H9 (cell line): ENCODE data around the gene CHRM5. TPM values are rescaled to one million over a fixed set of nuclear protein-coding genes. Genes with fewer than 3 reads are reported as not detected.

Experiments used
- DNase-seq: peaks from one replicate; pipeline ENCODE4 v3.0.0-alpha.2; 2017
- H2AFZ ChIP-seq: one replicate; pipeline ENCODE4 v1.6.1; 2013; ENCODE audit warnings: mild to moderate bottlenecking, low read length, control low read depth, moderate library complexity
- H2AK5ac ChIP-seq: 2 replicates; pipeline ENCODE4 v1.6.1; 2013; ENCODE audit warnings: low read length, control low read depth, mixed read lengths; ENCODE audit not compliant: insufficient read length
- H2BK120ac ChIP-seq: one replicate; pipeline ENCODE4 v1.6.1; 2013; ENCODE audit warnings: low read depth, mild to moderate bottlenecking, low read length, control low read depth, inconsistent platforms; ENCODE audit not compliant: poor library complexity, severe bottlenecking
- H2BK12ac ChIP-seq: 2 replicates; pipeline ENCODE4 v1.6.1; 2013; ENCODE audit warnings: low read length, control low read depth, mixed read lengths, low read depth; ENCODE audit not compliant: insufficient read length
- H2BK15ac ChIP-seq: 2 replicates; pipeline ENCODE4 v1.6.1; 2013; ENCODE audit warnings: low read depth, low read length, control low read depth
- H2BK20ac ChIP-seq: one replicate; pipeline ENCODE4 v1.6.1; 2013; ENCODE audit warnings: low read depth, mild to moderate bottlenecking, low read length, control low read depth, inconsistent platforms; ENCODE audit not compliant: poor library complexity, severe bottlenecking
- H2BK5ac ChIP-seq: 2 replicates; pipeline ENCODE4 v1.6.1; 2013; ENCODE audit warnings: low read length, control low read depth, mixed read lengths; ENCODE audit not compliant: insufficient read length
- H3K14ac ChIP-seq: 2 replicates; pipeline ENCODE4 v1.6.1; 2013; ENCODE audit warnings: low read length, control low read depth; ENCODE audit not compliant: insufficient read depth
- H3K18ac ChIP-seq: 2 replicates; pipeline ENCODE4 v1.6.1; 2013; ENCODE audit warnings: low read depth, mild to moderate bottlenecking, mixed read lengths, low read length, control low read depth; ENCODE audit not compliant: insufficient read length
- H3K23ac ChIP-seq: 2 replicates; pipeline ENCODE4 v1.6.1; 2013; ENCODE audit warnings: low read length, control low read depth, mixed read lengths, low read depth; ENCODE audit not compliant: insufficient read length
- H3K23me2 ChIP-seq: 2 replicates; pipeline ENCODE4 v1.6.1; 2013; ENCODE audit warnings: low read depth, mild to moderate bottlenecking, mixed read lengths, low read length, control low read depth; ENCODE audit not compliant: insufficient read length, poor library complexity, severe bottlenecking
- H3K27ac ChIP-seq: 2 replicates; pipeline ENCODE4 v1.5.1; 2013; ENCODE audit warnings: low read length, control low read depth, mixed read lengths, low read depth; ENCODE audit not compliant: insufficient read length
- H3K27me3 ChIP-seq: 2 replicates; pipeline ENCODE4 v1.6.1; 2013; ENCODE audit warnings: low read length, control low read depth, inconsistent platforms; ENCODE audit not compliant: insufficient read depth
- H3K4ac ChIP-seq: 2 replicates; pipeline ENCODE4 v1.6.1; 2013; ENCODE audit warnings: low read depth, mild to moderate bottlenecking, control low read depth, inconsistent platforms, low read length, moderate library complexity
- H3K4me1 ChIP-seq: 2 replicates; pipeline ENCODE4 v1.6.1; 2013; ENCODE audit warnings: low read length, control low read depth, inconsistent platforms; ENCODE audit not compliant: insufficient read depth
- H3K4me2 ChIP-seq: 2 replicates; pipeline ENCODE4 v1.6.1; 2013; ENCODE audit warnings: low read length, control low read depth, mixed read lengths; ENCODE audit not compliant: insufficient read length, insufficient read depth
- H3K56ac ChIP-seq: 2 replicates; pipeline ENCODE4 v1.6.1; 2013; ENCODE audit warnings: low read depth, mild to moderate bottlenecking, mixed read lengths, low read length, control low read depth; ENCODE audit not compliant: insufficient read length
- H3K79me1 ChIP-seq: 2 replicates; pipeline ENCODE4 v1.6.1; 2013; ENCODE audit warnings: low read depth, mild to moderate bottlenecking, moderate library complexity, low read length, control low read depth, inconsistent platforms; ENCODE audit not compliant: insufficient read depth, poor library complexity, severe bottlenecking
- H3K79me2 ChIP-seq: 2 replicates; pipeline ENCODE4 v1.6.1; 2013; ENCODE audit warnings: low read length, control low read depth, inconsistent platforms; ENCODE audit not compliant: insufficient read depth
- H3K9ac ChIP-seq: 2 replicates; pipeline ENCODE4 v1.6.1; 2013; ENCODE audit warnings: low read length, control low read depth, mixed read lengths; ENCODE audit not compliant: insufficient read length; ENCODE audit errors: extremely low read depth
- H3K9me3 ChIP-seq: one replicate; pipeline ENCODE4 v1.6.1; 2013; ENCODE audit warnings: low read depth, low read length, inconsistent platforms; ENCODE audit not compliant: control insufficient read depth
- H3T11ph ChIP-seq: one replicate; pipeline ENCODE4 v1.6.1; 2013; ENCODE audit warnings: mild to moderate bottlenecking, low read length, control low read depth, inconsistent platforms
- H4K20me1 ChIP-seq: one replicate; pipeline ENCODE4 v1.6.1; 2013; ENCODE audit not compliant: control insufficient read depth, insufficient read length, insufficient read depth
- H4K5ac ChIP-seq: 2 replicates; pipeline ENCODE4 v1.6.1; 2013; ENCODE audit warnings: low read depth, mild to moderate bottlenecking, mixed read lengths, low read length, control low read depth; ENCODE audit not compliant: insufficient read length
- H4K8ac ChIP-seq: replicated peaks from 2 replicates; pipeline ENCODE4 v1.6.1; 2013; ENCODE audit warnings: low read length, control low read depth, mixed read lengths, low read depth; ENCODE audit not compliant: insufficient read length
- H4K91ac ChIP-seq: 2 replicates; pipeline ENCODE4 v1.6.1; 2013; ENCODE audit warnings: low read depth, mild to moderate bottlenecking, moderate library complexity, mixed read lengths, low read length, control low read depth; ENCODE audit not compliant: insufficient read length
- H3K27ac Mint-ChIP-seq, 3 experiments: 2 replicates in 2 of 3; 3 replicates in 1 of 3; pipeline ENCODE4 v1.8.0; 2020 to 2021; ENCODE audit warnings: mixed read lengths in 3 of 3, mild to moderate bottlenecking in 1 of 3, moderate library complexity in 1 of 3
- H3K27me3 Mint-ChIP-seq: 2 replicates; pipeline ENCODE4 v1.8.0; 2021; ENCODE audit warnings: low read depth, mild to moderate bottlenecking, moderate library complexity, mixed read lengths
- H3K36me3 Mint-ChIP-seq, 3 experiments: 2 replicates in 2 of 3; 3 replicates in 1 of 3; pipeline ENCODE4 v1.8.0; 2020 to 2021; ENCODE audit warnings: low read depth in 3 of 3, mixed read lengths in 3 of 3; ENCODE audit not compliant: insufficient read depth in 1 of 3
- H3K4me1 Mint-ChIP-seq, 2 experiments: 2 replicates each; pipeline ENCODE4 v1.8.0; 2020; ENCODE audit warnings: mixed read lengths in 2 of 2
- H3K4me3 Mint-ChIP-seq, 2 experiments: 2 replicates in 1 of 2; 3 replicates in 1 of 2; pipeline ENCODE4 v1.8.0; 2020 to 2021; ENCODE audit warnings: mild to moderate bottlenecking in 2 of 2, mixed read lengths in 2 of 2, moderate library complexity in 1 of 2
- H3K9me3 Mint-ChIP-seq, 2 experiments: 2 replicates in 1 of 2; 3 replicates in 1 of 2; pipeline ENCODE4 v1.8.0; 2020; ENCODE audit warnings: mild to moderate bottlenecking in 2 of 2, mixed read lengths in 2 of 2, moderate library complexity in 1 of 2
- WGBS: extraction: QIAGEN DNeasy Blood & Tissue Kit; methylation state at CpG from one replicate; pipeline ENCODE4 v1.1.7; 2013; ENCODE audit warnings: missing lambda C conversion rate, low lambda C conversion rate, mixed read lengths; ENCODE audit not compliant: insufficient read length; ENCODE audit errors: extremely low coverage; 5-methylcytosine and 5-hydroxymethylcytosine counted together
- total RNA-seq: library from RNA; stranded (reverse); gene quantifications from 2 replicates; pipeline ENCODE4 v1.2.1, GENCODE V29; 2021
- TF ChIP-seq, protein P1 (sequence below): fragments of 200-600 bp; sonication (generic); conservative IDR thresholded peaks from 3 replicates; pipeline ENCODE4 v1.8.0; 2021; ENCODE audit warnings: antibody characterized with exemption, mild to moderate bottlenecking

The CHRM5 gene
- total RNA-seq, 1 experiment from 2014 or later, result not detected

DNA sequence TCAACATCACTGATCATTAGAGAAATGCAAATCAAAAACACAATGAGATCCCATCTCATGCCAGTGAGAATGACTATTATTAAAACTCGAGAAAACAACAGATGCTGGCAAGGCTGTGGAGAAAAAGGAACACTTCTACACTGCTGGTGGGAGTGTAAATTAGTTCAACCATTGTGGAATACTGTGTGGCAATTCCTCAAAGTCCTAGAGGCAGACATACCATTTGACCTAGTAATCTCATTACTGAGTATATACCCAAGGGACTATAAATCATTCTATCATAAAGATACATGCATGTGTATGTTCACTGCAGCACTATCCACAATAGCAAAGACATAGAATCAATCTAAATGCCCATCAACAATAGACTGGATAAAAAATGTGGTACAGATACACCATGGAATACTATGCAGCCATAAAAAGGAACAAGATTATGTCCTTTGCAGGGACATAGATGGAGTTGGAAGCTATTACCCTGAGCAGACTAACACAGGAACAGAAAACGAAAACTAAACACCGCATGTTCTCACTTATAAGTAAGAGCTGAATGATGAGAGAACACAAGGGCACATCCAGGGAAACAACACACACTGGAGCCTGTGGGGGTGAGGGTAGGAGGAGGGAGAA lies 85.9 kb downstream of the CHRM5 start:
- no peak overlapping the region for H3K4me2 ChIP-seq
- Mint-ChIP-seq H3K9me3 (peaks cover 23 to 25% of the 10 kb centered on the region in 2 experiments), H3K36me3 (peaks cover 0 to 12% (median 9%) of the 10 kb centered on the region in 3 experiments; a peak in 5 of 7 replicates), H3K4me1 (no peaks in the 10 kb centered on the region), H3K27me3 (peaks cover 9% of the 10 kb centered on the region; the same call in 1 of the 2 replicates), H3K27ac (no peak overlapping the region), H3K4me3 (no peak overlapping the region)
- H3T11ph ChIP-seq, result no peak overlapping the region
- no peak overlapping the region for H2AFZ ChIP-seq
- H2BK20ac ChIP-seq, result no peak overlapping the region
- H3K56ac ChIP-seq, result no peak overlapping the region
- no peaks in the 10 kb centered on the region for H4K20me1 ChIP-seq
- no peak overlapping the region for H4K5ac ChIP-seq
- no peak overlapping the region for H3K27ac ChIP-seq
- H4K91ac ChIP-seq, result no peak overlapping the region
- H3K18ac ChIP-seq, result no peak overlapping the region
- no peaks in the 10 kb centered on the region for H3K27me3 ChIP-seq
- no CpG with 5 or more reads among the region's 3 CpGs for WGBS
- no peaks in the 10 kb centered on the region for H3K79me2 ChIP-seq
- no peak overlapping the region for H2BK120ac ChIP-seq
- H3K14ac ChIP-seq, result no peak overlapping the region
- H3K9me3 ChIP-seq, result no peaks in the 10 kb centered on the region
- H2BK15ac ChIP-seq, result no peak overlapping the region
- no peak overlapping the region for H2BK12ac ChIP-seq
- no peak overlapping the region for H3K23ac ChIP-seq
- TF ChIP-seq, protein P1, sequence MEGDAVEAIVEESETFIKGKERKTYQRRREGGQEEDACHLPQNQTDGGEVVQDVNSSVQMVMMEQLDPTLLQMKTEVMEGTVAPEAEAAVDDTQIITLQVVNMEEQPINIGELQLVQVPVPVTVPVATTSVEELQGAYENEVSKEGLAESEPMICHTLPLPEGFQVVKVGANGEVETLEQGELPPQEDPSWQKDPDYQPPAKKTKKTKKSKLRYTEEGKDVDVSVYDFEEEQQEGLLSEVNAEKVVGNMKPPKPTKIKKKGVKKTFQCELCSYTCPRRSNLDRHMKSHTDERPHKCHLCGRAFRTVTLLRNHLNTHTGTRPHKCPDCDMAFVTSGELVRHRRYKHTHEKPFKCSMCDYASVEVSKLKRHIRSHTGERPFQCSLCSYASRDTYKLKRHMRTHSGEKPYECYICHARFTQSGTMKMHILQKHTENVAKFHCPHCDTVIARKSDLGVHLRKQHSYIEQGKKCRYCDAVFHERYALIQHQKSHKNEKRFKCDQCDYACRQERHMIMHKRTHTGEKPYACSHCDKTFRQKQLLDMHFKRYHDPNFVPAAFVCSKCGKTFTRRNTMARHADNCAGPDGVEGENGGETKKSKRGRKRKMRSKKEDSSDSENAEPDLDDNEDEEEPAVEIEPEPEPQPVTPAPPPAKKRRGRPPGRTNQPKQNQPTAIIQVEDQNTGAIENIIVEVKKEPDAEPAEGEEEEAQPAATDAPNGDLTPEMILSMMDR, result no peak
- no peak overlapping the region for H4K8ac ChIP-seq
- no peak overlapping the region for H3K9ac ChIP-seq
- no peaks in the 10 kb centered on the region for H3K79me1 ChIP-seq
- no peaks in the 10 kb centered on the region for H3K23me2 ChIP-seq
- no peak overlapping the region for H3K4ac ChIP-seq
- no peak overlapping the region for H2AK5ac ChIP-seq
- DNase-seq, result no peak
- no peak overlapping the region for H2BK5ac ChIP-seq
- H3K4me1 ChIP-seq, result no peaks in the 10 kb centered on the region
